DOHH2 (cell line): ENCODE measurements around the gene CRTC3.

ENCODE experiments used
- CTCF ChIP-seq: fragments of 200-600 bp; sonication (generic); IDR thresholded peaks from one replicate; pipeline ENCODE4 v1.5.1; 2014; ENCODE audit warnings: antibody characterized with exemption, mild to moderate bottlenecking, low read depth, low read length; ENCODE audit not compliant: poor library complexity, severe bottlenecking
- EZH2phosphoT487 ChIP-seq: fragments of 200-600 bp; sonication (generic); IDR thresholded peaks from 2 replicates; pipeline ENCODE4 v1.6.1; 2017; ENCODE audit warnings: borderline replicate concordance, mild to moderate bottlenecking, antibody characterized with exemption, low read length, moderate library complexity, mixed read lengths

- TF ChIP-seq CTCF: no peak
- no peak for TF ChIP-seq EZH2phosphoT487
Measured at GRCh38 chr15:90579213-90579612, 49.5 kb downstream of the CRTC3 start.
